Gastroesophageal sphincter (tissue), 4 donors: ENCODE data around the gene ZNF133. TPM values are rescaled to one million over a fixed set of nuclear protein-coding genes. Genes with fewer than 3 reads are reported as not detected.
"Not testable (repeated sequence)": the region's sequence is repeated elsewhere in the genome, so short reads cannot be mapped to it uniquely, and the experiment has no call there.

Experiments used
- ATAC-seq: fragments of 150-250 bp; one replicate; pipeline ENCODE4 v1.9.1; 2016; ENCODE audit warnings: mild to moderate bottlenecking, moderate library complexity
- H3K27ac ChIP-seq, 4 donors: fragments of 200-600 bp; sonication (generic) in 3 of 4; 1 replicate in 3 of 4; 2 replicates in 1 of 4; pipeline ENCODE4 v1.5.1; 2016 to 2019
- H3K27me3 ChIP-seq: fragments of 200-600 bp; sonication (generic); one replicate; pipeline ENCODE4 v1.5.1; 2019
- H3K36me3 ChIP-seq, 2 donors: fragments of 200-600 bp; sonication (generic); one replicate each; pipeline ENCODE4 v1.5.1; 2019; ENCODE audit warnings: control low read depth in 1 of 2
- H3K4me1 ChIP-seq, 3 donors: fragments of 200-600 bp; sonication (generic); 1 replicate in 2 of 3; 2 replicates in 1 of 3; pipeline ENCODE4 v1.5.1; 2016 to 2019; ENCODE audit warnings: control low read depth in 2 of 3
- H3K4me3 ChIP-seq, 2 donors: fragments of 200-600 bp; sonication (generic); one replicate each; pipeline ENCODE4 v1.5.1; 2019; ENCODE audit warnings: mild to moderate bottlenecking in 1 of 2, moderate library complexity in 1 of 2
- H3K9me3 ChIP-seq, 3 donors: fragments of 200-600 bp; sonication (generic); one replicate each; pipeline ENCODE4 v1.5.1; 2017 to 2019; ENCODE audit warnings: control low read depth in 2 of 3
- CTCF ChIP-seq, 4 experiments: fragments of 200-600 bp in 2 of 4; fragments of 450-650 bp in 2 of 4; sonication (generic) in 1 of 4; IDR thresholded peaks; one replicate each; pipeline ENCODE4 v1.5.1; 2017 to 2019; ENCODE audit warnings: antibody characterized with exemption in 4 of 4, mild to moderate bottlenecking in 2 of 4, moderate library complexity in 2 of 4
- EP300 ChIP-seq: sonication (generic); formaldehyde crosslinking; IDR thresholded peaks from one replicate; pipeline ENCODE4 v1.6.1; 2017; ENCODE audit warnings: antibody characterized with exemption, mild to moderate bottlenecking
- POLR2A ChIP-seq, 2 donors: fragments of 450-650 bp; IDR thresholded peaks; one replicate each; pipeline ENCODE4 v1.6.1; 2017; ENCODE audit warnings: antibody characterized with exemption in 2 of 2, mild to moderate bottlenecking in 2 of 2, moderate library complexity in 1 of 2
- POLR2AphosphoS5 ChIP-seq: sonication (generic); formaldehyde crosslinking; IDR thresholded peaks from one replicate; pipeline ENCODE4 v1.6.1; 2017; ENCODE audit warnings: antibody characterized with exemption
- WGBS, 2 donors: methylation state at CpG; one replicate each; pipeline ENCODE4 v1.1.5; 2018; ENCODE audit warnings: low coverage in 1 of 2; 5-methylcytosine and 5-hydroxymethylcytosine counted together
- total RNA-seq, 4 donors: library from RNA; depleted of rRNA; stranded (reverse); fragments of >200 nt; gene quantifications; one replicate each; pipeline ENCODE4 v1.1.0, GENCODE V29; 2016

ZNF133 gene
- total RNA-seq = 10 to 100 TPM in 3 of 4 donors, 1 to 10 TPM in 1; 7.8 to 19.7 (median 16.8) TPM

- WGBS, 2 donors = 0 to 2% methylated on average over 20 to 22 of the region's 63 CpGs
- Histone ChIP-seq H3K4me3 (peak within 1 kb of the TSS; percentile 71), H3K27ac (peak within 1 kb of the TSS; percentile 77 to 99 (median 92)), H3K9me3 (peaks cover 0 to 21% (median 0%) of the 10 kb centered on the region in 3 donors), H3K27me3 (no peaks in the 10 kb centered on the region), H3K36me3 (peaks cover 0 to 17% of the 10 kb centered on the region in 2 donors), H3K4me1 (peaks cover 0 to 14% (median 12%) of the 10 kb centered on the region in 3 donors)
- peak; percentile 98 for ATAC-seq
- TF ChIP-seq POLR2A (IDR thresholded peaks at IDR 0.05) = peak; percentile 44 to 64
- TF ChIP-seq CTCF (IDR thresholded peaks at IDR 0.05) = peak in 2 of 4 experiments; percentile 8 to 14
- peak; percentile 84 for TF ChIP-seq POLR2AphosphoS5
- no peak for TF ChIP-seq EP300
Observed at GRCh38 chr20:18287915-18288748, at the start of gene ZNF133. ZNF133 (plus strand) TSS chr20:18288527; CDS start chr20:18305687, 17,160 bp downstream.

GRCh38 chr20:18240997-18241396 lies 47.3 kb upstream of the ZNF133 start:
- no peak for ATAC-seq
- H3K36me3 ChIP-seq = no peaks in the 10 kb centered on the region

GRCh38 chr20:18243802-18244201 lies 44.5 kb upstream of the ZNF133 start:
- no peaks in the 10 kb centered on the region for H3K9me3 ChIP-seq
- no peak overlapping the region for H3K27ac ChIP-seq
- 31 to 50% methylated on average over 1 of the region's 1 CpG for WGBS, 2 donors
- no peaks in the 10 kb centered on the region for H3K4me1 ChIP-seq
- no peak overlapping the region for H3K4me3 ChIP-seq
- no peak for TF ChIP-seq CTCF (IDR thresholded peaks at IDR 0.05)
- no peak for TF ChIP-seq POLR2A (IDR thresholded peaks at IDR 0.05)
- no peak for TF ChIP-seq EP300
- TF ChIP-seq POLR2AphosphoS5 = no peak
- H3K27me3 ChIP-seq = peaks cover 6% of the 10 kb centered on the region
- H3K36me3 ChIP-seq = no peaks in the 10 kb centered on the region
- ATAC-seq = no peak

More at GRCh38 chr20:18240997-18241396, 47.3 kb upstream of the ZNF133 start:
- H3K4me3 ChIP-seq = no peak overlapping the region
- H3K9me3 ChIP-seq = no peaks in the 10 kb centered on the region
- H3K27ac ChIP-seq = no peak overlapping the region
- peaks cover 6% of the 10 kb centered on the region for H3K27me3 ChIP-seq
- TF ChIP-seq EP300 = no peak
- 70 to 86% methylated on average over 1 of the region's 1 CpG for WGBS, 2 donors
- no peaks in the 10 kb centered on the region for H3K4me1 ChIP-seq

- WGBS, 2 donors = 76 to 80% methylated on average over 1 to 4 of the region's 4 CpGs
- not testable (repeated sequence) for H3K27me3 ChIP-seq, H3K4me1 ChIP-seq, H3K4me3 ChIP-seq, H3K36me3 ChIP-seq, H3K9me3 ChIP-seq, ATAC-seq, H3K27ac ChIP-seq
Observed at GRCh38 chr20:18248545-18248944, 39.8 kb upstream of the ZNF133 start.

- H3K4me3 ChIP-seq = no peak overlapping the region
- no peak for TF ChIP-seq CTCF (IDR thresholded peaks at IDR 0.05)
- TF ChIP-seq POLR2AphosphoS5 = no peak
- TF ChIP-seq EP300 = no peak
- no peak for TF ChIP-seq POLR2A (IDR thresholded peaks at IDR 0.05)
- no peaks in the 10 kb centered on the region for H3K4me1 ChIP-seq
- no peaks in the 10 kb centered on the region for H3K9me3 ChIP-seq
- peaks cover 3% of the 10 kb centered on the region for H3K27me3 ChIP-seq
- no peak overlapping the region for H3K27ac ChIP-seq
- no peaks in the 10 kb centered on the region for H3K36me3 ChIP-seq
- 75 to 90% methylated on average over 1 to 3 of the region's 3 CpGs for WGBS, 2 donors
- no peak for ATAC-seq
Observed at GRCh38 chr20:18250217-18250616, 38.1 kb upstream of the ZNF133 start.
